GM23338 (cell line): ENCODE results near the gene RNF121. TPM values are rescaled to one million over a fixed set of nuclear protein-coding genes. Genes with fewer than 3 reads are reported as not detected.

Experiments used
- ATAC-seq: fragments of 200-7000 bp; cut with Tn5 transposase; 3 replicates; pipeline ENCODE4 v1.9.1; 2020
- DNase-seq: peaks from one replicate; pipeline ENCODE4 v3.0.0-alpha.2; 2015; ENCODE audit warnings: low spot score
- H2AFZ ChIP-seq: fragments of 200-600 bp; sonication (generic); 2 replicates; pipeline ENCODE4 v1.8.0; 2016; ENCODE audit warnings: antibody characterized with exemption, mild to moderate bottlenecking, moderate library complexity
- H3F3A ChIP-seq: fragments of 200-600 bp; sonication (generic); replicated peaks from 2 replicates; pipeline ENCODE4 v1.8.0; 2017; ENCODE audit warnings: antibody characterized with exemption, mixed run types, low read depth
- H3K27ac ChIP-seq: fragments of 200-600 bp; sonication (generic); 2 replicates; pipeline ENCODE4 v1.6.1; 2016; ENCODE audit warnings: low read depth
- H3K27me3 ChIP-seq: fragments of 200-600 bp; sonication (generic); 2 replicates; pipeline ENCODE4 v1.8.0; 2016; ENCODE audit warnings: mild to moderate bottlenecking, mixed run types, moderate library complexity; ENCODE audit not compliant: insufficient read depth
- H3K36me3 ChIP-seq: fragments of 200-600 bp; sonication (generic); 2 replicates; pipeline ENCODE4 v1.8.0; 2016; ENCODE audit warnings: mild to moderate bottlenecking; ENCODE audit not compliant: insufficient read depth
- H3K4me1 ChIP-seq: fragments of 200-600 bp; sonication (generic); 2 replicates; pipeline ENCODE4 v1.8.0; 2016; ENCODE audit warnings: mild to moderate bottlenecking, moderate library complexity; ENCODE audit not compliant: insufficient read depth
- H3K4me2 ChIP-seq: fragments of 200-600 bp; sonication (generic); 2 replicates; pipeline ENCODE4 v1.7.1; 2017; ENCODE audit warnings: mixed run types
- H3K4me3 ChIP-seq: fragments of 200-600 bp; sonication (generic); 2 replicates; pipeline ENCODE4 v1.6.1; 2016; ENCODE audit warnings: mixed run types
- H3K79me2 ChIP-seq: fragments of 200-600 bp; sonication (generic); replicated peaks from 2 replicates; pipeline ENCODE4 v1.8.0; 2017; ENCODE audit warnings: mild to moderate bottlenecking; ENCODE audit not compliant: insufficient read depth
- H3K9me2 ChIP-seq: fragments of 200-600 bp; sonication (generic); 2 replicates; pipeline ENCODE4 v1.8.0; 2017; ENCODE audit not compliant: insufficient read depth
- H4K20me1 ChIP-seq: fragments of 200-600 bp; sonication (generic); replicated peaks from 2 replicates; pipeline ENCODE4 v1.8.0; 2017; ENCODE audit warnings: mild to moderate bottlenecking; ENCODE audit not compliant: insufficient read depth
- H3K27ac Mint-ChIP-seq: 2 replicates; pipeline ENCODE4 v1.8.0; 2020; ENCODE audit warnings: inconsistent platforms, mild to moderate bottlenecking, moderate library complexity, mixed read lengths
- H3K27me3 Mint-ChIP-seq: 3 replicates; pipeline ENCODE4 v1.8.0; 2022; ENCODE audit warnings: low read depth, mild to moderate bottlenecking, moderate library complexity, mixed read lengths, inconsistent platforms; ENCODE audit not compliant: insufficient read depth, poor library complexity
- H3K36me3 Mint-ChIP-seq: 3 replicates; pipeline ENCODE4 v1.8.0; 2021; ENCODE audit warnings: low read depth, mild to moderate bottlenecking, inconsistent platforms, moderate library complexity, mixed read lengths
- H3K4me1 Mint-ChIP-seq: 3 replicates; pipeline ENCODE4 v1.8.0; 2020; ENCODE audit warnings: mild to moderate bottlenecking, inconsistent platforms, mixed read lengths
- H3K4me3 Mint-ChIP-seq: 3 replicates; pipeline ENCODE4 v1.8.0; 2021; ENCODE audit warnings: moderate library complexity, mild to moderate bottlenecking, inconsistent platforms, mixed read lengths
- H3K9me3 Mint-ChIP-seq: 3 replicates; pipeline ENCODE4 v1.8.0; 2020; ENCODE audit warnings: moderate library complexity, mild to moderate bottlenecking, inconsistent platforms, mixed read lengths
- CREB1 ChIP-seq: fragments of 250-450 bp; sonication (Bioruptor Pico); IDR thresholded peaks from 2 replicates; pipeline ENCODE4 v1.5.0; 2020; ENCODE audit warnings: low read depth, mild to moderate bottlenecking, moderate library complexity
- CTCF ChIP-seq, 2 experiments: fragments of 200-600 bp in 1 of 2; sonication (generic) in 1 of 2; conservative IDR thresholded peaks; 2 replicates each; pipeline versions ENCODE4 v1.5.1 to v1.6.1; 2016 to 2017; ENCODE audit warnings: antibody characterized with exemption in 2 of 2, low read depth in 2 of 2, mild to moderate bottlenecking in 2 of 2, moderate library complexity in 1 of 2
- ETS1 ChIP-seq: IDR thresholded peaks from 2 replicates; pipeline ENCODE4 v1.6.1; 2016; ENCODE audit warnings: antibody characterized with exemption
- EZH2 ChIP-seq: fragments of 200-600 bp; sonication (generic); IDR thresholded peaks from one replicate; pipeline ENCODE4 v1.8.0; 2017; ENCODE audit warnings: antibody characterized with exemption, mild to moderate bottlenecking, low read depth; ENCODE audit not compliant: unreplicated experiment
- EZH2phosphoT487 ChIP-seq: fragments of 200-600 bp; sonication (generic); IDR thresholded peaks from one replicate; pipeline ENCODE4 v1.8.1; 2018; ENCODE audit warnings: antibody characterized with exemption; ENCODE audit not compliant: unreplicated experiment
- JUNB ChIP-seq: IDR thresholded peaks from one replicate; pipeline ENCODE4 v1.6.1; 2016; ENCODE audit warnings: antibody characterized with exemption; ENCODE audit not compliant: unreplicated experiment
- NANOG ChIP-seq: IDR thresholded peaks from 2 replicates; pipeline ENCODE4 v1.6.1; 2016; ENCODE audit warnings: antibody characterized with exemption, borderline replicate concordance
- POLR2AphosphoS5 ChIP-seq: IDR thresholded peaks from 2 replicates; pipeline ENCODE4 v1.6.1; 2016; ENCODE audit warnings: antibody characterized with exemption, low read depth
- REST ChIP-seq: IDR thresholded peaks from one replicate; pipeline ENCODE4 v1.6.1; 2018; ENCODE audit warnings: antibody characterized with exemption; ENCODE audit not compliant: unreplicated experiment
- STAT1 ChIP-seq: IDR thresholded peaks from one replicate; pipeline ENCODE4 v1.6.1; 2016; ENCODE audit warnings: antibody characterized with exemption; ENCODE audit not compliant: unreplicated experiment
- ZNF114 ChIP-seq: fragments of 250-450 bp; sonication (Bioruptor Pico); IDR thresholded peaks from 2 replicates; pipeline ENCODE4 v1.5.0; 2020; ENCODE audit warnings: mild to moderate bottlenecking, moderate library complexity
- ZNF331 ChIP-seq: fragments of 250-450 bp; sonication (Bioruptor Pico); IDR thresholded peaks from 2 replicates; pipeline ENCODE4 v1.5.0; 2020; ENCODE audit warnings: low read depth, mild to moderate bottlenecking, moderate library complexity
- ZNF462 ChIP-seq: fragments of 250-450 bp; sonication (Bioruptor Pico); IDR thresholded peaks from 2 replicates; pipeline ENCODE4 v1.5.0; 2020; ENCODE audit warnings: mild to moderate bottlenecking, moderate library complexity
- polyA plus RNA-seq: library from polyadenylated mRNA; unstranded; fragments of >200 nt; fragmentation: Nextera tagmentation; extraction: Ambion mirVana; gene quantifications from 2 replicates; pipeline ENCODE4 v1.2.1, GENCODE V29; 2016
- total RNA-seq: library from RNA; depleted of rRNA; stranded (reverse); fragments of >200 nt; shearing (Covaris generic); gene quantifications from 2 replicates; pipeline ENCODE4 v1.2.3, GENCODE V29; 2014

RNF121 gene
- total and polyA plus RNA-seq, 2 experiments from 2014 or later: 7.8 to 37.7 TPM

GRCh38 chr11:71997594-71997993 lies 68.7 kb downstream of the RNF121 start:
- no peak for TF ChIP-seq EZH2
- TF ChIP-seq ZNF331 (CRISPR knock-in tag): no peak
- TF ChIP-seq ETS1: no peak
- TF ChIP-seq ZNF462 (CRISPR knock-in tag): no peak
- TF ChIP-seq ZNF114 (CRISPR knock-in tag): no peak
- no peak for TF ChIP-seq EZH2phosphoT487
- TF ChIP-seq JUNB: no peak
- TF ChIP-seq CTCF (conservative IDR thresholded peaks at IDR 0.05; ENCODE audit: low read depth in 2 of 2): no peak
- no peak for TF ChIP-seq NANOG
- no peak for TF ChIP-seq REST
- TF ChIP-seq POLR2AphosphoS5: no peak
- TF ChIP-seq STAT1: no peak
- TF ChIP-seq CREB1 (CRISPR knock-in tag): no peak
- no peak overlapping the region for H3K4me2 ChIP-seq
- no peak overlapping the region for H2AFZ ChIP-seq
- H4K20me1 ChIP-seq: peaks cover 15% of the 10 kb centered on the region
- H3K36me3 ChIP-seq: 0 out of 2 replicates have a peak, but pooled peaks cover 2% of the 10 kb centered on the region
- no peak overlapping the region for H3K27ac Mint-ChIP-seq
- no peaks in the 10 kb centered on the region; the same call in 2 of the 3 replicates for H3K4me1 Mint-ChIP-seq
- no peaks in the 10 kb centered on the region for H3K79me2 ChIP-seq
- ATAC-seq: no peak
- DNase-seq: no peak
- H3K27me3 ChIP-seq: no peaks in the 10 kb centered on the region
- peaks cover 21% of the 10 kb centered on the region for H3K36me3 Mint-ChIP-seq
- H3F3A ChIP-seq: no peaks in the 10 kb centered on the region; the same call in 1 of the 2 replicates
- no peak overlapping the region for H3K4me3 Mint-ChIP-seq
- H3K27ac ChIP-seq: no peak overlapping the region
- no peaks in the 10 kb centered on the region for H3K9me3 Mint-ChIP-seq
- peaks cover 8% of the 10 kb centered on the region for H3K27me3 Mint-ChIP-seq
- no peak overlapping the region for H3K4me3 ChIP-seq
- H3K9me2 ChIP-seq: no peaks in the 10 kb centered on the region
- no peaks in the 10 kb centered on the region for H3K4me1 ChIP-seq
